ENCODE results near the gene UBE2E3.

Gene UBE2E3

GRCh38 chr2:180991361-180991760 is 11.0 kb downstream of the UBE2E3 start:
- Mint-ChIP-seq H3K27me3 (no peaks in the 10 kb centered on the region), H3K4me3 (no peak overlapping the region), H3K36me3 (peaks cover 11% of the 10 kb centered on the region), H3K4me1 (peaks cover 26% of the 10 kb centered on the region), H3K9me3 (no peaks in the 10 kb centered on the region), H3K27ac (no peak overlapping the region)

GRCh38 chr2:180991820-180992219 is 11.4 kb downstream of the UBE2E3 start:
- H3K27me3 Mint-ChIP-seq, result no peaks in the 10 kb centered on the region
- peaks cover 12% of the 10 kb centered on the region for H3K36me3 Mint-ChIP-seq
- H3K9me3 Mint-ChIP-seq, result no peaks in the 10 kb centered on the region
- no peak overlapping the region for H3K27ac Mint-ChIP-seq
- peaks cover 27% of the 10 kb centered on the region for H3K4me1 Mint-ChIP-seq
- no peak overlapping the region for H3K4me3 Mint-ChIP-seq

- H3K9me3 Mint-ChIP-seq, result no peaks in the 10 kb centered on the region
- peaks cover 32% of the 10 kb centered on the region for H3K4me1 Mint-ChIP-seq
- H3K27ac Mint-ChIP-seq, result no peak overlapping the region
- H3K4me3 Mint-ChIP-seq, result no peak overlapping the region
- H3K36me3 Mint-ChIP-seq, result peaks cover 14% of the 10 kb centered on the region
- H3K27me3 Mint-ChIP-seq, result no peaks in the 10 kb centered on the region
Measured at GRCh38 chr2:180992994-180993393, 12.6 kb downstream of the UBE2E3 start.

- Mint-ChIP-seq H3K4me1 (peaks cover 48% of the 10 kb centered on the region), H3K9me3 (no peaks in the 10 kb centered on the region), H3K4me3 (no peak overlapping the region)
Measured at GRCh38 chr2:180999274-180999964, 19.0 kb downstream of the UBE2E3 start.

GRCh38 chr2:181004647-181005325 is 24.4 kb downstream of the UBE2E3 start:
- Mint-ChIP-seq H3K36me3 (peaks cover 9% of the 10 kb centered on the region), H3K4me1 (peaks cover 37% of the 10 kb centered on the region), H3K27ac (no peak overlapping the region), H3K4me3 (no peak overlapping the region), H3K27me3 (no peaks in the 10 kb centered on the region), H3K9me3 (no peaks in the 10 kb centered on the region)

More at GRCh38 chr2:180999274-180999964, 19.0 kb downstream of the UBE2E3 start:
- H3K27ac Mint-ChIP-seq, result no peak overlapping the region
- no peaks in the 10 kb centered on the region for H3K27me3 Mint-ChIP-seq
- peaks cover 14% of the 10 kb centered on the region for H3K36me3 Mint-ChIP-seq

- no peaks in the 10 kb centered on the region for H3K27me3 Mint-ChIP-seq
- no peak overlapping the region for H3K4me3 Mint-ChIP-seq
- H3K36me3 Mint-ChIP-seq, result peaks cover 9% of the 10 kb centered on the region
- H3K9me3 Mint-ChIP-seq, result no peaks in the 10 kb centered on the region
- peaks cover 41% of the 10 kb centered on the region for H3K4me1 Mint-ChIP-seq
- H3K27ac Mint-ChIP-seq, result no peak overlapping the region
Measured at GRCh38 chr2:181005326-181005655, 24.9 kb downstream of the UBE2E3 start.

GRCh38 chr2:181005809-181006208 is 25.4 kb downstream of the UBE2E3 start:
- Mint-ChIP-seq H3K27me3 (no peaks in the 10 kb centered on the region), H3K36me3 (peaks cover 9% of the 10 kb centered on the region), H3K27ac (no peak overlapping the region), H3K9me3 (no peaks in the 10 kb centered on the region), H3K4me1 (peaks cover 46% of the 10 kb centered on the region), H3K4me3 (no peak overlapping the region)

GRCh38 chr2:181007086-181007837 is 26.9 kb downstream of the UBE2E3 start:
- Mint-ChIP-seq H3K4me1 (peaks cover 46% of the 10 kb centered on the region), H3K9me3 (no peaks in the 10 kb centered on the region), H3K27ac (no peak overlapping the region), H3K4me3 (no peak overlapping the region), H3K27me3 (no peaks in the 10 kb centered on the region), H3K36me3 (peaks cover 7% of the 10 kb centered on the region)

GRCh38 chr2:181008407-181008806 is 28.0 kb downstream of the UBE2E3 start:
- Mint-ChIP-seq H3K27ac (no peak overlapping the region), H3K4me1 (peaks cover 46% of the 10 kb centered on the region)

GRCh38 chr2:181021199-181021789 is 40.9 kb downstream of the UBE2E3 start:
- H3K36me3 Mint-ChIP-seq, result peaks cover 9% of the 10 kb centered on the region
- no peaks in the 10 kb centered on the region for H3K27me3 Mint-ChIP-seq
- no peak overlapping the region for H3K4me3 Mint-ChIP-seq
- no peak overlapping the region for H3K27ac Mint-ChIP-seq
- H3K4me1 Mint-ChIP-seq, result peaks cover 29% of the 10 kb centered on the region
- no peaks in the 10 kb centered on the region for H3K9me3 Mint-ChIP-seq

More at GRCh38 chr2:181008407-181008806, 28.0 kb downstream of the UBE2E3 start:
- Mint-ChIP-seq H3K4me3 (no peak overlapping the region), H3K36me3 (peaks cover 7% of the 10 kb centered on the region), H3K9me3 (no peaks in the 10 kb centered on the region), H3K27me3 (no peaks in the 10 kb centered on the region)

- Mint-ChIP-seq H3K27me3 (no peaks in the 10 kb centered on the region), H3K27ac (no peak overlapping the region), H3K4me1 (peaks cover 32% of the 10 kb centered on the region), H3K9me3 (no peaks in the 10 kb centered on the region), H3K36me3 (peaks cover 8% of the 10 kb centered on the region), H3K4me3 (no peak overlapping the region)
Measured at GRCh38 chr2:181022652-181023051, 42.2 kb downstream of the UBE2E3 start.

GRCh38 chr2:181025004-181025403 is 44.6 kb downstream of the UBE2E3 start:
- Mint-ChIP-seq H3K36me3 (peaks cover 3% of the 10 kb centered on the region), H3K9me3 (no peaks in the 10 kb centered on the region), H3K4me3 (no peak overlapping the region), H3K27me3 (no peaks in the 10 kb centered on the region), H3K4me1 (peaks cover 22% of the 10 kb centered on the region), H3K27ac (no peak overlapping the region)

GRCh38 chr2:181036445-181036844 is 56.0 kb downstream of the UBE2E3 start:
- Mint-ChIP-seq H3K27me3 (no peaks in the 10 kb centered on the region), H3K4me1 (peaks cover 18% of the 10 kb centered on the region), H3K36me3 (peaks cover 7% of the 10 kb centered on the region), H3K27ac (no peak overlapping the region), H3K9me3 (no peaks in the 10 kb centered on the region), H3K4me3 (no peak overlapping the region)

- H3K27ac Mint-ChIP-seq, result no peak overlapping the region
- no peak overlapping the region for H3K4me3 Mint-ChIP-seq
- no peaks in the 10 kb centered on the region for H3K27me3 Mint-ChIP-seq
Measured at GRCh38 chr2:181036848-181037603, 56.6 kb downstream of the UBE2E3 start.

GRCh38 chr2:181037922-181038321 is 57.5 kb downstream of the UBE2E3 start:
- no peak overlapping the region for H3K27ac Mint-ChIP-seq
- H3K9me3 Mint-ChIP-seq, result no peaks in the 10 kb centered on the region
- H3K4me1 Mint-ChIP-seq, result peaks cover 22% of the 10 kb centered on the region
- no peak overlapping the region for H3K4me3 Mint-ChIP-seq
- H3K27me3 Mint-ChIP-seq, result no peaks in the 10 kb centered on the region
- H3K36me3 Mint-ChIP-seq, result peaks cover 2% of the 10 kb centered on the region

More at GRCh38 chr2:181036848-181037603, 56.6 kb downstream of the UBE2E3 start:
- H3K36me3 Mint-ChIP-seq, result peaks cover 6% of the 10 kb centered on the region
- peaks cover 19% of the 10 kb centered on the region for H3K4me1 Mint-ChIP-seq
- no peaks in the 10 kb centered on the region for H3K9me3 Mint-ChIP-seq
